NCI-H226 (cell line): ENCODE measurements around the gene RNLS.

Experiments used
- DNase-seq: peaks from one replicate; pipeline ENCODE4 v3.0.0-alpha.2; 2015

The RNLS gene

GRCh38 chr10:88582806-88583583 lies at the start of gene RNLS:
TSS of gene RNLS (minus strand) at chr10:88583318.
- DNase-seq: peak; percentile 40

- DNase-seq: no peak
These were observed 41.7 kb upstream of the RNLS start for GRCh38 chr10:88624840-88625239.

GRCh38 chr10:88623835-88624234 lies 40.7 kb upstream of the RNLS start:
- DNase-seq: no peak

- no peak for DNase-seq
These were observed 37.3 kb upstream of the RNLS start for GRCh38 chr10:88620441-88620840.

GRCh38 chr10:88618496-88618895 lies 35.4 kb upstream of the RNLS start:
- no peak for DNase-seq

GRCh38 chr10:88617772-88618300 lies 34.7 kb upstream of the RNLS start:
- no peak for DNase-seq

- DNase-seq: no peak
These were observed 33.3 kb upstream of the RNLS start for GRCh38 chr10:88616250-88616977.

- DNase-seq: no peak
These were observed 25.7 kb upstream of the RNLS start for GRCh38 chr10:88608780-88609179.

GRCh38 chr10:88608052-88608732 lies 25.1 kb upstream of the RNLS start:
- no peak for DNase-seq

- no peak for DNase-seq
These were observed 14.9 kb upstream of the RNLS start for GRCh38 chr10:88598055-88598454.

- no peak for DNase-seq
These were observed 11.4 kb upstream of the RNLS start for GRCh38 chr10:88594482-88594881.

GRCh38 chr10:88592906-88593305 lies 9.8 kb upstream of the RNLS start:
- no peak for DNase-seq

- peak; percentile 83 for DNase-seq
These were observed 9.3 kb upstream of the RNLS start for GRCh38 chr10:88592381-88592780.

GRCh38 chr10:88586462-88586861 lies 3.3 kb upstream of the RNLS start, which contains the start of gene LIPJ:
TSS of gene LIPJ (plus strand) at chr10:88586762. CDS start at chr10:88590688, 3,926 bp downstream.
- DNase-seq: no peak

- DNase-seq: no peak
These were observed 453 bp upstream of the RNLS start for GRCh38 chr10:88583584-88583957.

GRCh38 chr10:88582411-88582805 lies 710 bp downstream of the RNLS start:
- DNase-seq: no peak

GRCh38 chr10:88565072-88565471 lies 18.0 kb downstream of the RNLS start:
- DNase-seq: peak; percentile 16

- DNase-seq: no peak
These were observed 21.0 kb downstream of the RNLS start for GRCh38 chr10:88562152-88562551.

- DNase-seq: peak; percentile 67
These were observed 25.5 kb downstream of the RNLS start for GRCh38 chr10:88557658-88558057.

GRCh38 chr10:88557256-88557655 lies 25.9 kb downstream of the RNLS start:
- no peak for DNase-seq

- DNase-seq: no peak
These were observed 27.8 kb downstream of the RNLS start for GRCh38 chr10:88555190-88555908.

GRCh38 chr10:88553116-88553752 lies 29.9 kb downstream of the RNLS start:
- DNase-seq: peak; percentile 48
